T1000 (cell line): Measurements from ENCODE around the gene FYN.

Source experiments
- DNase-seq: peaks from one replicate; lab custom pipeline; 2025; ENCODE audit warnings: mixed read lengths; lab: John Stamatoyannopoulos, UW

FYN gene

DNA sequence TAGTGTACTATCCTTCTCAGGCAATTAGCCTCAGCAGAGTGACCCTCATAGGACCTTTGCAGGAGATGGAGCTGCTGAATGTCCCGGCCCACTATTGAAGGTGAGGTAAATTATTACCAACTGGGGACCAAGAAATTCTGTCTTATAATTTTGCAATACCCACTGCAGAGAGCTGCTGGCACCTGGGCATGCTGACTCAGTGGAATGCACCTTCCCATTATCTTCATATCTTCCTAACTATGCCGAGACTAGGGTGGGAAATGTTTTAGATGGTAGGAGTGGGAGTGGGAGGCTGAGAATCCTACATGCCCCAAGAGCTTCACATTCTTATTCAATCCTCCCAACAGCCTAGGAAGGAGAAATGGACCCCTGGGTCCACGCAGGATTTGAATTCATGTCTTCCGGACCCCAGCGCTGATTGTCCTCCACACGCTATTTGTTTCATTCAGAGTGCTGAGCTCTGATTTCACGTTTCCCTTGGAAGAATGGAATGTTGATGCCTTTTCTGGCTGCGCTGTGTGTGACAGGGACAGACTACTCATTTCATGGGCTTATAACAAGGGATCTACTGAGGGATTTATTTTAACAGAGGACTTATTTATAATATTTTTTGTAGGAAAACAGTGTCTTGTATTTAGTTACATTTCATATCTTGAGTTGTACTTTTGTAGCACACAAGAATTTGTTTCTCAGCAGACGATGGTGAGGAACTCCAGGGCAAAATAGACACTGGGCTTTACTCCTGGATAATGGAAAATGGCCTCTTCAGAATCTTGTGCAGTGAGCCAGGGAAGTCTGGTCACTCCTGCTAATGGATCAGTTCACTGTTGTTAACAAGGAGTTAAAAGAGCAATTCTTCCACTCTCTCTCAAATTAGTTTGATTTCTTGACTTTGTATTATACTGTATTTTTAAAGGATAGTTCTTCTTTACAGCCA, 66.4 kb downstream of the FYN start:
- no peak for DNase-seq

DNA sequence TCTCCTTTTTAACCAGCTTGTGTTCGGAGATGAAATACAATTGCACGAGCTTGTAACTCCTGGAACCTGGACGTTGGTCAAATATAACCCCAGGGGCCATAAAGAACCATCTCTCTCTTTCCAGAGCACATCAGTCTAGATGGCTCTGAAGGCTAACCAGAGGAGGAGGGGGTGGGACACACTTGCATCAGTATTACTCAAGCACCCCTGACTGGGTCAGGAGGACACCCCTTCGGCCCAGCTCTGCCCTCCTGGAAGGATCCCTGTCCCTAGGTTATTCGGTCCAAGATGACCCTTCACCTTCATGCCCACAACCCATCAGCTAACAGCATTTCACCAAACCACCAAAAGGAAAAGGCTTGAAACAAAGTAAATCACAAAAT, 67.1 kb downstream of the FYN start:
- no peak for DNase-seq

DNA sequence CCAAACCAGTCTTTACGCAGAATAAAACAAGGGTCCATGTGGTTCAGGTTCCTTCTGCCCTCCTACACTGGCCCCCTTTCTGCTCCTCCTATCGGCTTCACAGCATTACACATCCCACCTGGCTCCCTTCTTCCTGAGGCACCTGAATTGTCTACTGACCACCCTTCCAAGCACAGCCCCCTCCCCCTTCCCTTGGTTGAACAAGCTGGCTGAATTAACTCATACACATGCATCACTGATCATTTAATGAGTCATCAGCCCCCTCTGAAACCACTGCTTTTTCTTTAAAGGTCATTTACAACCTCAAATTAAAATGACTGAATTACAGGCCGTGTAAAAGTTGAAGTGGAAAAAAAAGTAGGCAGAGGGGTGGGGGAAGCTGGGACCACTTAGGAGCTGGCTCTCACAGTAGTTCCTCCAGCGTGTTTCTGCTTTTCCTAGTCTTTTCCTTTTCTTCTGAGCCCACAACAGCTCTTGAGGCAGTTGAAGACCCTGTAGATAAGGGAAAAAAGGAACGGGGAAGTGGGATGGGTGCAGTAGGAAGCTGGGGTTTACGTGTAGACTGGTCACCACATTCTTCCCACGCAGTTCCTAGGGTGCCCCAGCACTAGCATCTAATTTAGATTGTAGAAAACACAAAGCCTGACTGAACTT, 67.6 kb downstream of the FYN start:
- no peak for DNase-seq

DNA sequence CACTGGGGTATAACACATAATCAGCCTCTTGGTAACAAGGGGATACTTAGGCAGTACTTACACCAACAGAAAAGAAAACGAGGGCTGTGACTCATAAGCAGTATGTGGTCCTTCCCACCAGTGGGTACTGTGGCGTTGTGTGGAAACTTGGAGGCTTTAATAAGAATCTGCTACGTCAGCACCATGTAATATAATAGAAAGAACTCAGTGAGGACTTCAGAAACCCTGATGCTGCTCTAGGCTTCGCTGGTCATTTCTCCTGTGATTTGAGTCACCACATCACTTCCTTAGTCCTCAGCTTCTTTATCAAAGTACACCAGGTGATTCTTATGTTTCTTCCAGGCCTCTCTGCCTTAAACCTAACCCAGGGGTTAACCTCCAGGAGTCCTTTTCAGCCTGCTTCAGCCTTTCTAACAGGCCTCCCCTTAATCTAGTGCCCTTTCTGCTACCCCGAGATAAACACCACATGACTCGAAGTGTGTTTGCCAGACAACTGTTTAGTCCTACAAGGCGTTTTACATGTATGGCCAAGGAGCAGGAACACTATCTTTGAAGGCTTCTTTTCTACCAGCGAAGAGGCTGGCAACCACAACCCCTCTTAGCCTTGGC, 68.5 kb downstream of the FYN start:
- DNase-seq: peak; percentile 22

- no peak for DNase-seq
Measured at GRCh38 chr6:111803804-111804203, 69.4 kb downstream of the FYN start.

DNA sequence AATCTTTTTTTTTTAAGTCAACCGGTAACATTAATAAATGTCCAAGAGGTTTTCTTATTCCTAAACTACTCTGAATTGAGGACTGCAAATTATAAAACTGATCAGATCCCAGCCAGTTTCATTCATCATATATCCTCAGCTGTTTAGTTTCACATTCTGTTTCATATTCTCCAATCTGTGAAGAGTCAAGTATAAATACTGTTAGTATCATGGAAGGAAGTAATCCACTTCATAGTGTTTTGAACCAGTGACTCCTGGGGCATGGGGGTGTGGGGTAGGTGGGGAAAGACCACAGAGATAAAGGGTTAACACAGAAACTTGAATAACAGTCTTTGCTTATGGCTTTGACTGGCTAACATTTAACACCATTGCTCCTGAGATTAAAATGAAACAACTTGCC, 69.9 kb downstream of the FYN start:
- no peak for DNase-seq

GRCh38 chr6:111802720-111803330, 70.4 kb downstream of the FYN start:
- DNase-seq: no peak

DNA sequence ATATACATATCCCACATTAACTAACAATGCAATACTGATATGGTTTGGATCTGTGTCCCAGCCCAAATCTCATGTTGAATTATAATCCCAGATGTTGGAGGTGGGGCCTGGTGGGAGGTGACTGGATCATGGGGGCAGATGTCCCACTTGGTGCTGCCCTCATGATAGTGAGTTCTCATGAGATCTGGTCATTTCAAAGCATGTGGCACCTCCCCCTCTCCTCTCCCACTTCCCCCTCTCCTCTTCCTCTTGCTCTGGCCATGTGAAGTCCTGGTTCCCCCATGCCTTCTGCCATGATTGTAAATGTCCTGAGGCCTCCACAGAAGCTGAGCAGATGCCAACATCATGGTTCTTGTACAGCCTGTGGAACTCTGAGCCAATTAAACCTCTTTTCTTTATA, 71.2 kb downstream of the FYN start:
- DNase-seq: no peak

GRCh38 chr6:111800821-111801220, 72.4 kb downstream of the FYN start:
- no peak for DNase-seq

GRCh38 chr6:111800259-111800765, 72.9 kb downstream of the FYN start:
- DNase-seq: no peak

- DNase-seq: no peak
Measured at GRCh38 chr6:111799576-111800258, 73.5 kb downstream of the FYN start.

- no peak for DNase-seq
Measured at GRCh38 chr6:111798281-111798725, 74.9 kb downstream of the FYN start.

DNA sequence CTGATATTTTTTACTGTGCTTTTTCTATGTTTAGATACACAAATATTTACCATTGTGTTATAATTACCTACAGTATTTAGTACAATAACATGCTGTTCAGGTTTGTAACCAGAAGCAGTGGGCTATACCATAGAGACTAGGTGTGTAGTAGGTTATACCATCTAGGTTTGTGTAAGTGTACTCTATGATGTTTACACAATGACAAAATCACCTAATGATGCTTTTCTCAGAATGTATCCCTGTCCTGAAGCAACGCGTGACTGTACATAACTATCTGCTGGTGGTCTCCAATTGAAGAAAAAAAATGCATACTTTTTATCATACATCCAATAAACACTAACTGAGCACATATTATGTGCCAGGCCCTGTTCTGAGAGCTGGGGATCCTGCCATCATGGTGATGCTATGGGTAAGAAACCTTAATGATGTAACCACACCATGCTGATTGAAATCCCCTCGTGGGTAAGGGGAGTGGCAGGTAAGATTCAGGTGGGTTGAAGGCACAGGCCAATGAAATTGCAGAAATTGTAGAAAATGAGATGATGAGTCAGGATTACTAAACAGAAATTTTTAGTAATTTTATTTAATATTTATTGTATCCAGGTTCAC, 76.8 kb downstream of the FYN start:
- DNase-seq: no peak

GRCh38 chr6:111795558-111795957, 77.7 kb downstream of the FYN start:
- no peak for DNase-seq

DNA sequence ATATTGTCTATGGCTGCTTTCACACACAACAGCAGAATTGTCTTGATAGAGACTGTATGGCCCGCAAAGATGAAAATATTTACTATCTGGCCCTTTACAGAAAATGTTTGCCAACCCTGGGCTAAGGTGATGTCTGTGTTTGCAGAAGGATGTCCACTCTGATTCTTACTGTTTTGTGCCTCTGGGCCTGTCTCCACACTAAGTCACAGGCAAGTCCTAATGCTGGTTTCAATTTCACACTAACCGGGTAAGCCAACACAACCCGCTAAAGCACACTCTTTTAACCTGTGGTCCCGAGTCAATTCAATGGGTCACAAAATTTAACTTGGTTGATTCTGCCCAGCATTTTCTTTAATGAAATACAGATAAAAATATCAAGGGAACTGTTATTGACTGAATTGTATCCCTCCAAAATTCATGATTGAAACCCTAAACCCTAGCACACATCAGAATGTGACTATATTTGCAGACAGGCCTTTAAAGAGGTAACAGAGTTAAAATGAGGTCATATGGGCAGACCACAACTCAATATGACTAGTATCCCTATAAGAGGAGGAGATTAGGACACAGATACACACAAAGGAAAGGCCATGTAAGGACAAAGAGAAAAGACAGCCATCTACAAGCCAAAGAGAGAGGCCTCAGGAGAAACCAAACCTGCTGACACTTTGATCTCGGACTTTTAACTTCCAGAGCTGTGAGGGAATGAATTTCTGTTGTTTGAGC, 78.4 kb downstream of the FYN start:
- DNase-seq: no peak

DNA sequence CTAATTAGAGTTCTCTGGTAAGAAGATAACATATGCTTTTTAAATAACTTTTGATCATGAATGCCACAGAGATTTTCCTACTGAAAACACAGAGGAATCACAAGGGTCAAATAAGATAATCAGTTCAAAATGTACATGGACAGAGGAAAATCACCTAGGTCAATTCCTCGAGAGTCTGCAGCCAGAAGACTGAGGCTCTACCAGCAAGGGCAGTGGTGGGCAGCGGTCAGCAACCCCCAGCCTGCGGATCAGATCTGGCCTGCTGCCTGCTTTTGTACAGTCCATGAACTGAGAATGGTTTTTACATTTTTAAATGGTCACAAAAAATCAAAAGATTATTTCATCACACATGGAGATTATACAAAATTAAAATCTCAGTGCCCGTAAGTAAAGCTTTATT, 79.0 kb downstream of the FYN start:
- no peak for DNase-seq

GRCh38 chr6:111793711-111794111, 79.5 kb downstream of the FYN start:
- no peak for DNase-seq

GRCh38 chr6:111792914-111793700, 80.1 kb downstream of the FYN start:
- no peak for DNase-seq

GRCh38 chr6:111792241-111792640, 81.0 kb downstream of the FYN start:
- no peak for DNase-seq

- DNase-seq: no peak
Measured at GRCh38 chr6:111791415-111791814, 81.8 kb downstream of the FYN start.
